K562 (cell line): ENCODE data around the gene NUDT9. TPM values are rescaled to one million over a fixed set of nuclear protein-coding genes. Genes with fewer than 3 reads are reported as not detected.

Source experiments
- ATF7 ChIP-seq: fragments of 450-650 bp; IDR thresholded peaks from 2 replicates; pipeline ENCODE4 v1.7.1; 2014; ENCODE audit warnings: mild to moderate bottlenecking, moderate library complexity
- BHLHE40 ChIP-seq: IDR thresholded peaks from 2 replicates; pipeline ENCODE4 v1.6.1; 2011; ENCODE audit warnings: low read length, improper control_type of control experiment
- BRD4 ChIP-seq: fragments of 200-600 bp; sonication (generic); IDR thresholded peaks from 2 replicates; pipeline ENCODE4 v1.6.1; 2017; ENCODE audit warnings: inconsistent platforms
- CBX2 ChIP-seq: fragments of 200-600 bp; sonication (generic); IDR thresholded peaks from one replicate; pipeline ENCODE4 v1.6.1; 2012; ENCODE audit warnings: mild to moderate bottlenecking, low read length, inconsistent platforms; ENCODE audit not compliant: insufficient read depth, poor library complexity, severe bottlenecking
- E2F6 ChIP-seq, 2 experiments: IDR thresholded peaks; 2 replicates each; pipeline ENCODE4 v1.6.1; 2011; ENCODE audit warnings: borderline replicate concordance in 1 of 2, control low read depth in 1 of 2, low read depth in 1 of 2, low read length in 1 of 2, mild to moderate bottlenecking in 1 of 2, mixed read lengths in 1 of 2, moderate library complexity in 1 of 2; ENCODE audit not compliant: insufficient read depth in 1 of 2, insufficient read length in 1 of 2, poor library complexity in 1 of 2, severe bottlenecking in 1 of 2; ENCODE audit errors: extremely low read depth in 1 of 2
- FOXK2 ChIP-seq, 2 experiments: fragments of 450-650 bp; IDR thresholded peaks in 1 of 2; conservative IDR thresholded peaks in 1 of 2; 2 replicates each; pipeline ENCODE4 v1.6.1; 2016; ENCODE audit warnings: low read depth in 2 of 2, mild to moderate bottlenecking in 1 of 2
- HMGXB4 ChIP-seq: sonication (generic); formaldehyde crosslinking; IDR thresholded peaks from 2 replicates; pipeline ENCODE4 v1.8.1; 2023; ENCODE audit warnings: mild to moderate bottlenecking, missing genetic modification reagents
- KLF13 ChIP-seq: fragments of 450-650 bp; IDR thresholded peaks from 2 replicates; pipeline ENCODE4 v1.6.1; 2016; ENCODE audit warnings: missing genetic modification characterization, low read depth, mild to moderate bottlenecking, missing compliant biosample characterization, moderate library complexity, borderline replicate concordance
- KLF6 ChIP-seq: fragments of 250-450 bp; sonication (Bioruptor Pico); IDR thresholded peaks from 2 replicates; pipeline ENCODE4 v1.4.0; 2020; ENCODE audit warnings: mild to moderate bottlenecking, moderate library complexity, borderline replicate concordance
- NKRF ChIP-seq: fragments of 450-650 bp; IDR thresholded peaks from 2 replicates; pipeline ENCODE4 v1.6.1; 2016; ENCODE audit warnings: borderline replicate concordance
- NONO ChIP-seq, 2 experiments: fragments of 200-400 bp in 1 of 2; fragments of 450-650 bp in 1 of 2; formaldehyde crosslinking in 1 of 2; IDR thresholded peaks; 2 replicates each; pipeline ENCODE4 v1.6.1; 2017; ENCODE audit warnings: low read depth in 2 of 2, mild to moderate bottlenecking in 2 of 2, moderate library complexity in 2 of 2, low read length in 1 of 2
- NR2C2 ChIP-seq, 2 experiments: fragments of 200-800 bp in 1 of 2; sonication (Bioruptor generic) in 1 of 2; sonication (generic) in 1 of 2; formaldehyde crosslinking in 1 of 2; IDR thresholded peaks; 2 replicates each; pipeline versions ENCODE4 v1.6.1 to v1.8.0; 2016 to 2022; ENCODE audit warnings: mild to moderate bottlenecking in 1 of 2, missing compliant biosample characterization in 1 of 2, missing genetic modification characterization in 1 of 2, missing genetic modification reagents in 1 of 2
- USF1 ChIP-seq: sonication (generic); formaldehyde crosslinking; IDR thresholded peaks from 2 replicates; pipeline ENCODE4 v1.9.0; 2022; ENCODE audit warnings: mild to moderate bottlenecking, missing genetic modification reagents
- ZNF398 ChIP-seq: fragments of 250-450 bp; sonication (Bioruptor Pico); IDR thresholded peaks from 2 replicates; pipeline ENCODE4 v1.8.0; 2021; ENCODE audit warnings: moderate library complexity, mild to moderate bottlenecking, inconsistent platforms
- ZNF830 ChIP-seq: fragments of 250-450 bp; sonication (Bioruptor Pico); IDR thresholded peaks from 2 replicates; pipeline ENCODE4 v1.5.0; 2021; ENCODE audit warnings: mild to moderate bottlenecking
- polyA plus RNA-seq, 8 experiments: library from polyadenylated mRNA; depleted of rRNA in 4 of 8; stranded (reverse) in 5 of 8; unstranded in 3 of 8; fragments of >200 nt; fragmentation: Nextera tagmentation in 2 of 8; fragmentation: Illumina TruSeq in 1 of 8; extraction: Ambion mirVana in 2 of 8; extraction: Trizol in 1 of 8; gene quantifications; 2 replicates each; pipeline versions ENCODE4 v1.2.1 to v1.2.3, GENCODE V29; 2011 to 2014; ENCODE audit warnings: inconsistent platforms in 1 of 8, missing spikeins in 1 of 8
- total RNA-seq, 7 experiments: library from RNA; depleted of rRNA in 6 of 7; stranded (reverse); fragments of >200 nt in 6 of 7; fragmentation: Illumina TruSeq in 2 of 7; extraction: Trizol in 2 of 7; gene quantifications; 2 replicates each; pipeline versions ENCODE4 v1.2.1 to v1.2.3, GENCODE V29; 2011 to 2021; ENCODE audit warnings: low replicate concordance in 1 of 7

The NUDT9 gene
- total and polyA plus RNA-seq, 9 of the 15 experiments (the other 6 are each of a cell fraction or from before 2014, with no cell fraction given): 8.5 to 20.8 (median 18.0) TPM

- TF ChIP-seq FOXK2 (conservative IDR thresholded peaks at IDR 0.05 in 1 of 2, IDR thresholded peaks at IDR 0.05 in 1 of 2; ENCODE audit: low read depth in 2 of 2) (peak; percentile 29 to 32; a peak in 1 of 4 replicates), NONO (IDR thresholded peaks at IDR 0.05; ENCODE audit: low read depth in 2 of 2, low read length in 1 of 2) (no peak), NR2C2 (CRISPR knock-in tag; IDR thresholded peaks at IDR 0.05) (no peak), NR2C2 (tag; IDR thresholded peaks at IDR 0.05) (peak; percentile 54), ZNF398 (no peak), CBX2 (no peak), ATF7 (peak; percentile 84), NKRF (peak; percentile 77; the same call in 1 of the 2 replicates), BHLHE40 (peak; percentile 96), E2F6 (IDR thresholded peaks at IDR 0.05; ENCODE audit: borderline replicate concordance in 1 of 2, extremely low read depth in 1 of 2, insufficient read depth in 1 of 2, insufficient read length in 1 of 2, low read depth in 1 of 2, low read length in 1 of 2, poor library complexity in 1 of 2, severe bottlenecking in 1 of 2) (peak; percentile 86 to 88), HMGXB4 (CRISPR knock-in tag) (peak; percentile 64; the same call in 1 of the 2 replicates), USF1 (peak; percentile 97), KLF6 (CRISPR knock-in tag) (peak; percentile 16; the same call in 1 of the 2 replicates), KLF13 (0 out of 2 replicates have a peak, but pooled peaks have one; percentile 21), ZNF830 (CRISPR knock-in tag) (0 out of 2 replicates have a peak, but pooled peaks have one; percentile 3), BRD4 (peak; percentile 57; the same call in 1 of the 2 replicates)
Observed at GRCh38 chr4:87422104-87423052, at the start of gene NUDT9 (continued).
